GM18868 (cell line): ENCODE measurements around the gene ROR1.

ENCODE experiments used
- ATAC-seq: cut with Tn5 transposase; IDR thresholded peaks from one replicate; pipeline ENCODE4 v1.9.1; 2021; ENCODE audit warnings: mild to moderate bottlenecking, moderate library complexity; ENCODE audit not compliant: unreplicated experiment

Gene ROR1

GRCh38 chr1:63924600-63924999, 150.8 kb downstream of the ROR1 start:
- no peak for ATAC-seq

GRCh38 chr1:63928186-63929105, 154.6 kb downstream of the ROR1 start:
- no peak for ATAC-seq

GRCh38 chr1:63929106-63929478, 155.3 kb downstream of the ROR1 start:
- ATAC-seq = no peak

DNA sequence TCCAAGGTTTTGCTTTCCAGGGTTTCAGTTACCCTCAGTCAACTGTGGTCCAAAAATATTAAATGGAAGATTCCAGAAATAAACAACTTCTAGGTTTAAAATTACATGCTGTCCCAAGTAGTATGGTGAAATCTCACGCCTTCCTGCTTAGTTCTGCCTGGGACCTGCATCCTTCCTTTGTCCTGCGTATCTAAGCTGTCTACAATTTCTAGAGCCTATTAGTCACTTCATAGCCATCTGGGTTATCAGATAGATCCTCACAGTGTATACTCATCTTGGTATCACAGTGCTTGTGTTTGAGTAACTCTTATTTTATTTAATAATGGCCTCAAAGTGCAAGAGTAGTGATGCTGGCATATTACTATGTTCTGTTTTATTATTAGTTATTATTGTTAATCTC, 157.7 kb downstream of the ROR1 start:
- ATAC-seq = no peak

DNA sequence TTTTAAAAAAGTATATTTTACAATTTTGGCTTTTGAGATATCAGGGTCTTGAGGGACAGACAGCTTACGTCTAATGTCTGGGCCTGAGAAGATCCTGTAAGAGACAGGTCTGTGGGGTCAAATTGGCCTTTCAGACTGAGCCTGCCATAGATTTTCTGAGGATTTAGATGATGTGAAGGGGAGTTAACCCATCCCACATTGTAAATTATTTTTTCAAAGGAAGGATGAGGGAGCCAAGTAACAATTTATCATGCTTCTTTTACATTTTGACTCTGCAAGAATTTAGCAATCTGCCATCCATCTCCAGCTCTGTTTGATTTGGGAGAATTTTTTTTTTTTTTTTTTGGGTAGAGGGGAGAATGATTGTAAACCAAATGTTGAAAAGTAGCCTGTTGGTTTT, 160.9 kb downstream of the ROR1 start:
- ATAC-seq = no peak

- no peak for ATAC-seq
These were observed 161.3 kb downstream of the ROR1 start for GRCh38 chr1:63935143-63935542.

GRCh38 chr1:63935553-63935952, 161.7 kb downstream of the ROR1 start:
- ATAC-seq = no peak

- ATAC-seq = no peak
These were observed 162.5 kb downstream of the ROR1 start for GRCh38 chr1:63936276-63936675.

DNA sequence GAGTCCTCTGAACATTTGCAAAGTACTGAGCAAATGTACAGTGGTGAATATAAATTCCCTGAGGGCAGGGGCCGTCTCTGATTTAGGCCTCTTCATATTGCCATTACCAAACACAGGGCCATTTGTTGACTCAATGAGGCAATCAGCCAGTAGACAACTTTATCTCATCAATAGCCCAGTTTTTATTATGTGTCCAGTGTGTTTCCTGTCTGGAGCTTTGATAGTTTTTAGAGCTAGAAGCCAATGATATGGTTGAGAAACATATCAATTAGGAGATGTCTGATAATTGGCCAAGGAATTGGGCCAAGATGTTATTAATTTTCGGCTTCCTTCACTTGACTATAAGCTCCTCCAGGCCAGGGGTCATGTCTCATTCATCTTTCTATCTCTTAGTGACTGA, 163.0 kb downstream of the ROR1 start:
- ATAC-seq = no peak

DNA sequence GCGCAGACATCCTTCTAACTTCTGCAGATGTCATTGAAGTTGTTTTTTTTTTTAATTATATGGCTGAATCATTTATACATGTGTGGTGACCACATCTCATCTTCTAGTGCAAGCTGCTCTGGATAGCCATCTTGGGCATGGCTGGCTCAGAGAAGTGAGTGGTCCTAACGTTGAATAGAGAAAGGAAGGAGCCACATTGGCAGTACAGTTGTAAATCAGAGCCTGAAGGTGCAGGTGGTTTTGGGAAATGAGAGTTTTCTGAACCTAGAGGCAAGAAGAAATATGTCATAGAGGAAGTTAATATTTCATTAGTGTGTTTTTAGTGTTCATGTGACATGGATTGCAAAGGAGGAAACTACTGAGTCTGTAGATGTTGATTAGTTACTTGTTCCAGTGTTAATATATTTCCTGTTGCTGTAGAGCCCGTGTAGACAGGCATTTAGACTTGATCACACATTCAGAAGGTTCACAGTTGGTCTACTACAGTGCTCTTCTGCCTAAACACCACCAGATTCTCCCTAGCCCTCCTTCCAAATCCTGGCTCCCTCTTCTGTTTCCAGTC, 163.7 kb downstream of the ROR1 start:
- no peak for ATAC-seq

GRCh38 chr1:63940440-63940839, 166.6 kb downstream of the ROR1 start:
- no peak for ATAC-seq

DNA sequence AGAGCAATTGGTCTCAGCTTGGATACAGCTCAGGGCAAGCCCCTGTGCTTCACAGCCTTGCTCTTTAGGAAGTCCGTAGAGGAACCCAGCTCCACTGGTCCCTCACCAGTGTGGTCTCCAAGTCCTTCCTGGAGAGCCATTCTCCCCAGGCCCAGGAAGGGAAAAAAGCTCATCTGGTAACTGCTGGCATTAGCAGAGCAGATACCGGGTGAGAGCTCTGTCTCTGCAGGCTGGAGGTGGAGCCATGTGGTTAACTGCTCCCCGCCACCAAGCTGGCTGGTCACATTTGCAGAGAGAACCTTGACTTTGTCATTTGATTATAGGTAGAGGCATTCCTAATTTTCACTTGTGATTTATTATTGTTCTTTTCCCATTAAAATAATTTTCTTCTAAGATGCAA, 169.6 kb downstream of the ROR1 start:
- ATAC-seq = no peak

GRCh38 chr1:63945943-63946342, 172.1 kb downstream of the ROR1 start:
- ATAC-seq = no peak

DNA sequence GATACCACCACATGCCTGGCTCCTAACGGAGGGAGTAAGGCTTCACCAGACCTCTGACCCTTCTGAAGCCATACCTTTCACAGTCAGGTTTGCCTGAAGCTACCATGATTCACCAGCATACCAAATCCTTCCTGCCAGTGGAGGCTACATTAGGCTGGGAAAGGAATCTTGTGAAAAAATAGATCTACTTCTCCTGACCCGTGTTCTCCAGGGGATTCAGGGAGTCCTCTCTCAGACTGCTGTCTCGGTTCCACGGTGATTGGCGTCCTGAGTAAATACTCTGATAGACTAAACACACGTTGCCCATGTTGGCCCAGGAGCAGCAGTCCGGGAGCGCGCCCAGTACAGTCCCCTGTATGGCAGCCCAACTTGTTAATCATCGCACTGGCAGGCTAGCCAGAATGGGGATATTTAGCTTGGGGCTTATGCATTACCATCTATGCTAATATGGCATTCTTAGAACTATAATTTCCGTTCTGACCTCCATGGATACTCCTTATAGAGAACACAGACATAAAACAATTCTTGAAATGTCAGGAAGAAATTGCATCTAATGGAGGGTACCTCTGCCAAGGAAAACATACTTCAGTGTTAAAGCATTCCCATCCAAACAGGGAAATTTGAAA, 173.2 kb downstream of the ROR1 start:
- ATAC-seq = no peak

GRCh38 chr1:63947904-63948303, 174.1 kb downstream of the ROR1 start:
- no peak for ATAC-seq

GRCh38 chr1:63950023-63950422, 176.2 kb downstream of the ROR1 start:
- ATAC-seq = no peak

DNA sequence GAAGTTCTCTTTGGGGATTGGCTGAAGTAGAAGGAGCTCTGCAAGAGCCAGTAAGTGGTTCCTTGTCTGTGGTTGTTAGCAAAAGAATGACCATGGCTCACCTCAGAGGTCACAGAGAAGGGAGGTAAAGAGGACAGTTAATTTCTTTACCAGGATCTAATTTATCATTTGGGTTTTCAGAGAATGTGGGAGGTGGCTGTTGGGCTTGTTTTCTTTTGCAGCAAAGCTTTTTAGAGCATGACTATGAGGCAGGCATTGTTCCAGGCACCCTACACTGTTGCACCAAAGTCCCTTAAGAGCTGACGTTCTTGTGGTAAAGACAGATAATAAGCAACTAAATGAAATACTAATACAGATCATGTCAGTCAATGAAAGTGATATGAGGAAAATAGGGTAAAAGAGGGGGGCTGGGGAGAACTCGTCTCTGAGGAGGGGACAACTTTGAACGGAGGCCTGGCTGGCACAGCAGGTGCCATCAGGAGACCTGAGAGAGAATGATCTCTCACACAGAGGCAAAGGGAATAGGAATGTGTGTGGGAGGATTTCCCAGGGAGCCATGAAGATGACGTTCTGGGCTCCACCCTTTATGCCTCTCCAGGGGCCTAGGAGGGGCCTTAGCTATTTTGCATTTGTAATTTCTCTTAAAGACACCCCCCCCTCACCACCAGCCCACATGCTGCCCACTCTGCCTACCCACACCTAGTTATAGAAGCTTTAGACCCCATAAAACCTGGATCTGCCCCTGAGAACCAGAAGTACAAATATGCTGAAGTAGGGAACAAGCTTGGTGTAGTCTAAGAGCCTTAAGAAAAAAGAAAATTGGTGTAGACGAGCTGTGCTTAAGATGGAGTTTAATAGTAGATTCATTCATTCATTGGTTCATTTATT, 177.5 kb downstream of the ROR1 start:
- ATAC-seq = no peak

DNA sequence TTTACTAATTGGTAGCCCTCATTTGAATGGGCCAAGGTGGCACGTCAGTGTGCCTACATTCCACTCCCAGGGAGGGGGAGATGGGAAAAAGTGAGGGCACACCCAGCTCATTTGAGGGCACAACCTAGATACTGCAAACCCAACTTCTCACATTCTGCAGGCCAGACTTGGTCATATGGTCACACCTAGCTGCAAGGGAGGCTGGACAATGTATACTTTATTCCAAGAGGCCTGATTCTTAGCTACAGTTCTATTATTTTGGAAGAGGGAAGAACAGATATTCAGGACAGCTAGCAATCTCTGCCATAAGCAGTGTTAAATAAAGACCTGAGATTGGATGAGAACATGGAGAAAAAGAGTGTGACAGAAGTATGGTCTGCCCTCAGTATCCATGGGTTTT, 180.4 kb downstream of the ROR1 start:
- no peak for ATAC-seq

- no peak for ATAC-seq
These were observed 181.7 kb downstream of the ROR1 start for GRCh38 chr1:63955370-63956145.

- ATAC-seq = no peak
These were observed 184.7 kb downstream of the ROR1 start for GRCh38 chr1:63958556-63958955.
